Left renal cortex interstitium (tissue), 4 donors: ENCODE results near the gene DQX1. TPM values are rescaled to one million over a fixed set of nuclear protein-coding genes. Genes with fewer than 3 reads are reported as not detected.
A peak's percentile ranks its signal among the peaks of the same experiment; 100 is the strongest.

Source experiments
- DNase-seq, 4 donors: peaks; one replicate each; pipeline ENCODE4 v3.0.0-alpha.2; 2013; ENCODE audit warnings: low read depth in 4 of 4, low spot score in 2 of 4, missing footprints in 1 of 4
- polyA plus RNA-seq, 4 donors: library from polyadenylated mRNA; unstranded; fragments of 120-200 nt; gene quantifications; one replicate each; pipeline ENCODE4 v1.2.1, GENCODE V29; 2013; ENCODE audit not compliant: insufficient read length in 4 of 4

Gene DQX1
- polyA plus RNA-seq, 4 donors = 0.32 to 0.63 (median 0.41) TPM

DNA sequence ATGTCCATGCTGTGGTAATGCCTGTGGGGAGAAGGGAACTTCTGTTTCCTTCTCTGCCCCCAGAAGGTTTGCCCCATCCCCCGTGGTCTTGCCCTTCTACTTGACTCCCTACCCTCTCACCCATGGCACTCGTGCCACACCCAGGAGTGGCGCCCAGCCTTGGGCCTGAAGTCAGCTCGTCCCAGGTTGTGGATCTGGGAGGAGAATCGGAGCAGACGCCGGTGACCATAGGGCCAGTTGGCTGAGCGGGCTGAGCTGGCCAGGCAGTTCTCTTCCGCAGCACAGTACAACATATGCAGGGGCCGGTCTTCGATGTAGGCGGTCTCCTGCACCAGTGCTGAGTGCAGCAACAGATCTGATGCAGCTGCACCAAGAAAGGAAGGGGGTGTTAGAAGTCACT, 8.4 kb upstream of the DQX1 start:
- no peak for DNase-seq

DNA sequence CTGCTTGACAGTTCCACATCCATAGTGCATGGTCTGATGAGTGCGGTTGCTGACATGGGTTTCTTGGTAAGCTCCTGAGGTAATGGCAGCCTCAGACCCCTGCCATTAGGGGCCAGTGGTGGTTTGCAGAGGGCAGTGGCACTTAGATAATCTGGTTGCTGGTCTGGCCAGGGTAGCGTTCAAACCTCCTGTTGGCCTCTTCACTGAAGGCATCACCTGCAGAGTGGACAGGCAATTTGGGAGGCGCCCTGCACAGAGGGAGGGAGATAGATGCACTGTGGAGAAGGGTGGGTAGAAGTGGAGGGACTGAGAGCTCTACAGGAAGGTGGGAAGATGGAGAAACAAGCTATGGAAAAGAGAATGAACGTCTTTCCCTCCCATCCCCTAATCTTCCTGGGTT, 7.4 kb upstream of the DQX1 start:
- no peak for DNase-seq

DNA sequence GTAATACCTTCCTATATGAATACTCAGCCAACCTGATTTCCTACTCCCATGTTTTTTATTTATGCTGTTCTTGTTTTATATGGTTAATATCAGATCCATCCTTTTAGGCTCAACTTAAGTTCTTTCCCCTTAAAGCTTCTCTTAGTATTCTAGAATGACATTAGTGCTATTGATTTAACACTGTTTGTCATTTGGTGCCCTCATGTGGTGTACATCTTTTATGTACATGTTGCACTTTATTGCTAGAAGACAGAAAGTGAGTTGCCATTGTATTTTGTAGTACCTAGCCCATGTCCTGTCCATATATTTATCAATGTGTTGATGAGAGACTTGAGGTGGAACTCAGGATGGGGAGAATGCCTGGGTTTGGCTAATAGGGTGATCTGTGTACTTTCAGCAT, 6.2 kb upstream of the DQX1 start:
- DNase-seq = no peak

DNA sequence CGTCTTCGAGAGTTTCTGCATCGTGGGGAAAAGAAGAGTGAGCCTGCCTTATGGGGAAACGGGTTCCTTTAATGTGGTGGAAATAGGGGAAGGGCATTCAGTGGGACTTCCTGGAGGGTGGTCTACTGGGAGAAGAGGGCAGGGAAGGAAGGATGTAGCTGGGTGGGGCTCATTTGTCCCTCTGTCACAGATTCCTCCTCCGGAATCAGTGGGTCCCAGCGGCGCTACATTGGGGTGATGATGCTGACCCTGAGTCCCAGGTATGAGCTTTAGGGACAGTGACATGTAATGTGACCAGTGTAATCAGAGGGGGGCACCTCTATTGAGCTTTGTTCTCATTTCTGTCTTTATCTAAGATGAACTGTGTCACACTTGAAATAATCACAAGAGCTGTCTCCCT, 5.6 kb upstream of the DQX1 start:
- no peak for DNase-seq

DNA sequence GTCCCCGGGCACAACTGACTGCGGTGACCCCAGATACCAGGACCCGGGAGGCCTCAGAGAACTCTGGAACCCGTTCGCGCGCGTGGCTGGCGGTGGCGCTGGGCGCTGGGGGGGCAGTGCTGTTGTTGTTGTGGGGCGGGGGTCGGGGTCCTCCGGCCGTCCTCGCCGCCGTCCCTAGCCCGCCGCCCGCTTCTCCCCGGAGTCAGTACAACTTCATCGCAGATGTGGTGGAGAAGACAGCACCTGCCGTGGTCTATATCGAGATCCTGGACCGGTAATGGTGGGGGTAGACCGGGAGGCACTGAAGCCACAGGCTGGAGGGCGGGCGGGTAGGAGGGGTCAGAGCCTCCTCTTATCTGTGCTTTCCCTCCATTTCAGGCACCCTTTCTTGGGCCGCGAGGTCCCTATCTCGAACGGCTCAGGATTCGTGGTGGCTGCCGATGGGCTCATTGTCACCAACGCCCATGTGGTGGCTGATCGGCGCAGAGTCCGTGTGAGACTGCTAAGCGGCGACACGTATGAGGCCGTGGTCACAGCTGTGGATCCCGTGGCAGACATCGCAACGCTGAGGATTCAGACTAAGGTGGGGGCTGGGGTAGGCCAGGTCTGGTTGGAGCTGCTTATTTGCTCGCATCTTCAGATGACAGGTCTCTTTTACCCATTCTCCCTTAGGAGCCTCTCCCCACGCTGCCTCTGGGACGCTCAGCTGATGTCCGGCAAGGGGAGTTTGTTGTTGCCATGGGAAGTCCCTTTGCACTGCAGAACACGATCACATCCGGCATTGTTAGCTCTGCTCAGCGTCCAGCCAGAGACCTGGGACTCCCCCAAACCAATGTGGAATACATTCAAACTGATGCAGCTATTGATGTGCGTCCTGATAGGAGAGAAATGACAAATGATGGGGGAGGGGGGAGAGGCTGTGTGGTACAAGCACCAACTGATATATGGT, 4.5 kb upstream of the DQX1 start:
- no peak for DNase-seq

DNA sequence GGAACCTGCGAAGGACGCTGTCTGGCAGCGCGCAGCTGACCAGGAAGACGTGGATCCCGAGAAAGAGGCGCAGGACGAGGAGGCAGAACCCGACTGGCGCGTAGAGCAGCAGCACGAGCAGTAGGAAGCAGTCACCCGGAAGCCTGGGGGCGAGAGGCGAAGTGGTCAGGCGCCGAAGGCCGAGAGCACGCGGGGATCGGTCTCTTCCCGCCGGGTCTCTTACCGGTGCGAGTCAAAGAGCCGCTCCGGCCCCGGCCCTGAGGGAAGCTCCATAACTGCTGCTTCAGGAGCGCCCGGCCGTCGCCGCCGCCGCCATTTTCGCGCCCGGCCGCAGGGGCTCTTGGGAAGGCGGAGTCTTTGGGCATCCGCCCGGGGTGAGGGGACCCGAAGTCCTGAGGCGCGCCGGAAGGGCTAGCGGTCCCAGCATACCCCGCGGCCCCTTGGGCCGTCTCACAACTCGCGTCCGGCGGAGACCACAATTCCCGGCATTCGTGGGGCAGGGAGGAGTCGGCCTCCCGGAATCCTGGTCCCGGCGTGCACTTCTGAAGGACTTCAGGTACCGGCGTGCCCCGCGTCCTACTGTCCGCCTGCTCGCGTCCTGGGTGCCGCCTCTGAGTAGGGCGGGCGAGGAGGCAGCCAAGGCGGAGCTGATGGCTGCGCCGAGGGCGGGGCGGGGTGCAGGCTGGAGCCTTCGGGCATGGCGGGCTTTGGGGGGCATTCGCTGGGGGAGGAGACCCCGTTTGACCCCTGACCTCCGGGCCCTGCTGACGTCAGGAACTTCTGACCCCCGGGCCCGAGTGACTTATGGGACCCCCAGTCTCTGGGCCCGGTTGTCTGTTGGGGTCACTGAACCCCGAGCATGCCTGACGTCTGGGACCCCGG, 3.6 kb upstream of the DQX1 start, which contains the start of the genes AUP1 and HTRA2:
Gene AUP1 (minus strand): TSS at position 350 of the 882 bp plus-strand sequence. CDS start 77 bp downstream, at position 273.
Gene HTRA2 (plus strand): TSS at position 577 of the 882 bp plus-strand sequence. CDS start 74 bp downstream, at position 651.
- peak; percentile 94 to 99 (median 94) for DNase-seq

DNA sequence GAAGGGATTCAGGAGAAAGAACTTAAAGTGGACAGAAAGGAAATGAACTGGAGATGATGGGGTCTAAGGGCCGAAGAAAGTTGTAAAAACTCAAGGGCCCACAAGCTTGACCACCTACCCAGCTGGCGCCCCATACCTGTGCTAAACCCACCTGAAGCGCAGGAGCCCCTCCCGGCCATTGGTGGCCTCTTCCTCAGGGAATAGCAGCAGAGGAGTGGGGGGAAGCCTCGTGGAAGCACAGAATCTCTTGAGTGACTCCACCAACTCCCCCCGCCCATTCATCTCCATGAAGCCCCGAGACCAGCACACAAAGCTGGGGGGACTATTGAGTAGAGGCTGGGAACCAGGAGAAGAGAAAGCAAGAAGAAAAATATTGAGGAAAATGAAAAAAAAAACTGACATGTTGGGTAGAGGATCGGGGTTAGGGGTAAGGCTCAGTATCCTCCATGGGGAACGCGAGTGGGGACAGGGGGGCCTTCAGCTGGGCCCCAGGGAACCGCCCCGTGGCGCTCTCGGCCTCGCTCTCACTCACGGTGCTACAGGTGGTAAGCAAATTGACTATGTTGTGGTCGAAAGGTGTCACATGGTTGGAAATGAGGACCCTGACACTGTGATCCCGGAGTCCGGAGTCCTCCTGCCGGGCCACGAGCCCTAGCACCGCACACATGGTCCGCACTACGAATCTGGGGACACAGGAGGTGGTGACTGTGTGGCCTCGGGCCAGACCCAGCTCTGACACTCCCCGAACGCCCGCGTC, 2.7 kb upstream of the DQX1 start:
- DNase-seq = no peak

DNA sequence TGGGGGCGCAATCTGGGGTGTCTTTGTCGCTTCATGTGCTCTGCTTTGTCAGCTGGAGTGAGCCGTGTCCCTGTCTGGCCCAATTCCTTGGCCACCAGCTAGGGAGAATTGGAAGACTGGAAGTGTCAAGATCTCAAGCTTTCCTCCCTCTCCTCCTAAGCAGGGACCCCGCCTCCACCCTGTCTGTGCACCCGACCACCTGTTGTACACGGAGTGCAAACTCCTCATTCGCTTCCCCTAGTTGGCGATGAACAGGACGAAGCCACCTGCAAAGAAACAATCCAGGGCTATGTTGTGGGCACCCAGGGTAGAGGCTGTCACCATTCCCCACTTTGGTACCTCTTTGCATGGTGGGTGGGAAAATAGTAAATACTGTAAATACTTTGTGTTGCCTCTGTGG, 1.7 kb upstream of the DQX1 start:
- no peak for DNase-seq

DNA sequence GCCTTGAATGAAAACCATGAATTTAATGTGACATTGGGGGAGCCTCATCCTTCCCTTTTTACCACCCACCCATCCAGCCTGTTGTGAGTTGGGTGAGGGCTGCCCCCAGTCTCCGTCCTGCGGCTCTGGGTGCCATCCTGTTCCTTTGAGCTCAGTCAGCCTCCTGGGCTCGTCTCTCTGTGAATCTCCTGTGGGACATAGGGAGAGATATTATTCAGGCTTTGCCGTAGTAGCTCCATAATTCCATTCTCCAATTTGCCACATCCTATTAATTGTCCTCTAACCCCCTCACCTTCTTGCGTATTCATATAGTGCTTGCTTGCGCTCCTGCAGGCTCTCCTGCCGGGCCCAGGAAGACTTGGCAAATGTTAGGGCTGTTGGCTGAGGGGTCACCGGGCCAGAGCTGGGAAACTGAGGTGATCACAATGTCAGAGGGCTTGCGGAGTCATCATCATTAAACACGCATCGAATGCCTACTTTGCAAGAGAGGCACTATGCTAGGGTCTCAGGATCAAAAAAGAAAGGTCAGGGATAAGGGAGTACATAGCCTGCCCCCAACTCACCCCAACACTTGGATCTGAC, 709 bp upstream of the DQX1 start:
- DNase-seq = no peak

DNA sequence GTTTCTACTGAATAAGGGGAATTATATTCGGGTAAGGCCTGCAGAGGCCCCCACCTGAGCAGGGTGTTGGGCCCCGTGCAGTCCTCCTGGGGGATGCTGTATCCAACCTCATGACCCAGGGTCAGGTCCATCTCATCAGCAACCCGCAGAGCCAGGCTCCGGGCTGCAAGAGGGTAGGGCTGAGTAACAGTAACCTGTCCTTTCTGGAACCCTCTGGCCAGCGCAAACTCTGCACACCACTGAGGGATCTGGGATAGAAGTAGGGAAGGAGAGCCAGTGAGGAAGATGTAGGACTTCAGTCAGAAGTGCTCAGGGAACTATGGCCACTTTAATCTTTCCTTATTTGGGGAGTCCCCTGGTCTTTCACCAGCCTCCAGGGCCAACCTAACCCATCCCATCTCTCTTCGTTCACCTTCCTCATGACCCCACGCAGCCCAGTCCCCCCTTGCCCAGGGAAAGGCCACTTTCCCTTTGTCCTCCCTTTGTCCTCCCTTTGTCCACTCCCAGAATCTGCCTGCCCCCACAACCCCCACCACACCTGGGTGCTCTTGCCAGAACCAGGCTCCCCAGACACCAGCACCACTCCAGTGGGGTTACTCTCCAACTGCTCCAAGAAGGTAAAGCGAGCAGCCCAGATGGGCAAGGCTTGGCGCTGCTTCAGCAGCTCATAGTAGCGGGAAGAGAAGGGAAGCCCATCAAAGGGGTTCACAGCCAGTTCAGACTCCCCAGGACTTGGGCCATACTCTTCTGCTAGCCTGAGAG, 895 bp downstream of the DQX1 start:
- DNase-seq = no peak

DNA sequence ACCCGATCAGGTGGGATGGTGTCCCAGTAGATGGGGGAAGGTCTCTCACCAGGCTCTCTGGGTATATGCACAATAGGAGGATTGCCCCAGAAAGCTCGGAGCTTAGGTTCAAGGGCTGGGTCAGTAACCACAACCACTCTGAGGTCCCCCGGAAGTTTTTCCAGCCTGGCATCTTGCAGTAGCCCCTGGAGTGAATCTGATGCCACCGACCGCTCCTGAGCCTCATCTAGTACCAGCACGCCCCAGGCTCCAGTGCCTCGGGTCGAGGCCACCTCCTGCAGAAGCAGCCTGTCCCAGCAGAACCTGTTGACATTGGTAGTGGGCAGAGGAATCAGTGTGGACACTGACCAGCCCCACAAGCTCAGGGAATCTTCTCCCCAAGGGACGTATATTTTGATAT, 2.0 kb downstream of the DQX1 start:
- DNase-seq = no peak

DNA sequence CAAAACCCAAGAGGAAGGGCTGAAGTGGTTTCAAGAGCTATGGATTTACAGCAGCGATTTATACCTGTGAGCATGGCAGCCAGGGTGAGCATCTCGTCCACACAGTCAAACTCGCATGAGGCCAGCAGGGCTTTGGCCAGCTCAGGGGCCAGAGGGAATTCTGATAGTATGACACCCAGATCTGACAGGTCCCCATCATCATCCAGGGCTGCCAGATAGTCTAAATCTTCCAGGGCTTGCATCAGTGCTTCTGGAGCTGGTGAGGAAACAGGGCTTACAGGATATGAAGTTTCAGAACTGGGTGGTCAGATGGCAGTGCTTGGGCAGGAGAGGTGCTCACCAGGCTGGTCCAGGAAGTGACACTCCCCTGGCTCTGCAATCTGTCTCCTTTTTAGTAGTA, 3.5 kb downstream of the DQX1 start:
- no peak for DNase-seq

DNA sequence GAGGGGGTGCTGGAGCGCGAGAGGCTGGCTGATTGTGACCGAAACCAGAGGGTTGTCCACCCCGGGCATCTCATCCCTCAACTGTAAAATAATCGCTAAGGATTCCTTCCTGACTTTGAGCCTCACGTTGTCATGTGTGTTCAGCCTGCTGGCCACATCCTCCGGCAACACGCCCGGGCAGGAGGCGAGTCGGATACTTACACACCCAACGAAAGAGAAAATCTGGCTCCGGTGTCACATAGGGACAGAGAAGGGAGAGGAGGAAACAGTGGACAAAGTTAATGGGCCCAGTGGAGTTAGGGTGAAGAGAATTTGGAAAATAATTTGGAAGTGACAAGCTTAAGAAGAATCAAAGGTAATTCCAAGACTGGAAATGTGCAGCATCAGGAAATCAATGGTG, 9.4 kb downstream of the DQX1 start:
- DNase-seq = no peak

DNA sequence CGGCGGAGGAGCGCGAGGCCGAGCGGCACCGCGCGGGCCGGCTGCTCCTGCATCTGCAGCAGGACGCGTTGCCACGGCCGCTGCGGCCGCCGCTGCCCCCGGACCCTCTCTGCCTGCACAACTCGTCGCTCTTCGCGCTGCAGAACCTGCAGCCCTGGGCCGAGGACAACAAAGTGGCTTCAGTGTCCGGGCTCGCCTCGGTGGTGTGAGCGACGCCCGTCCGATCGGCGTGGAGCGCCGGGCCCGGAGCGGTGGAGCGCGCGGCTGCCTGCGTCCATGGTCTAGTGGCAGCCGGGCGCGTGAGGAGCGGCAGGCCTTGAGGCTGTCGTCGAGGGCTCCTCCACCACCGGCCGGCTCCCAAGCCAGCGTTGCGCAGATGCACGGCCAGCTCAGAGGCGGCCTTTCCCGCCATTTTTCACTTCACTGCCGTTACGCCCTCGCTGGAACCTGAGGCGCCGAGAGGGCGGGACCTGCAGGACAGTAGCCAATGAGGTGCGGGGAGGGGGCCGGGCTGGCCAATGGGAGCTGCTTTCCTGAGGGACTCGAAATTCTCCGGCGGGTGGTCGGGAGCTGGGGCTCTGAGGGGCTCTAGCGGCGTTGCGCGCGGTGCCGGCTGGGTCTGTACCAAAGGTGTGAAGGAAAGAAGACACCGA, 9.9 kb downstream of the DQX1 start:
- DNase-seq = no peak

DNA sequence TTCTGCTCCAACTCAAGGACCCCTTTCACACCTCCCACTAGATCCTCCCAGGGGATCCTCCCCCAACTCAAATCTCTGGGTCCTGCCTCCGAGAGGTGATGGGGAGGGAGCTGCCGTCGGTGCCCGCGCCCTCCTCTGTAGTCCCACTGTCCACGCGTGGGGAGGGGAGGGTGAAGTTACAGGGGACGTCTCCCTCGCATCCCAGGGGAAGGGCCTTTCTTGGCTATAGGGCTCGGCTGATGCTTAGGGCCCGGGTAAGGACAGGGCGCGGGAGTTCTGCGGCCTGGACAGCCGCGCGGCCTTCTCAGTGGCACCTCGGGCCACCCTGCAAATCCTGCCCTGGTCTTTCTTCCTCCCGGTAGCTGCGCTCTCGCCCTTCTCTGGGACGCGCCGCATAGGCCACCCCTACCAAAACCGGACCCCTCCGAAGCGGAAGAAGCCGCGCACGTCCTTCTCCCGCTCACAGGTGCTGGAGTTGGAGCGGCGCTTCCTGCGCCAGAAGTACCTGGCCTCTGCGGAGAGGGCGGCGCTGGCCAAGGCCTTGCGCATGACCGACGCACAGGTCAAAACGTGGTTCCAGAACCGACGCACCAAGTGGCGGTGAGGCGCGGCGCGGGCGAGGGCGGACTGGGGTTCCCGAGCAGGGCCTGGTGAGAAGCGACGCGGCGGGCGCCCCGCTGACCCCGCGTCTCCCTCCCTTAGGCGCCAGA, 10.6 kb downstream of the DQX1 start:
- DNase-seq = no peak

DNA sequence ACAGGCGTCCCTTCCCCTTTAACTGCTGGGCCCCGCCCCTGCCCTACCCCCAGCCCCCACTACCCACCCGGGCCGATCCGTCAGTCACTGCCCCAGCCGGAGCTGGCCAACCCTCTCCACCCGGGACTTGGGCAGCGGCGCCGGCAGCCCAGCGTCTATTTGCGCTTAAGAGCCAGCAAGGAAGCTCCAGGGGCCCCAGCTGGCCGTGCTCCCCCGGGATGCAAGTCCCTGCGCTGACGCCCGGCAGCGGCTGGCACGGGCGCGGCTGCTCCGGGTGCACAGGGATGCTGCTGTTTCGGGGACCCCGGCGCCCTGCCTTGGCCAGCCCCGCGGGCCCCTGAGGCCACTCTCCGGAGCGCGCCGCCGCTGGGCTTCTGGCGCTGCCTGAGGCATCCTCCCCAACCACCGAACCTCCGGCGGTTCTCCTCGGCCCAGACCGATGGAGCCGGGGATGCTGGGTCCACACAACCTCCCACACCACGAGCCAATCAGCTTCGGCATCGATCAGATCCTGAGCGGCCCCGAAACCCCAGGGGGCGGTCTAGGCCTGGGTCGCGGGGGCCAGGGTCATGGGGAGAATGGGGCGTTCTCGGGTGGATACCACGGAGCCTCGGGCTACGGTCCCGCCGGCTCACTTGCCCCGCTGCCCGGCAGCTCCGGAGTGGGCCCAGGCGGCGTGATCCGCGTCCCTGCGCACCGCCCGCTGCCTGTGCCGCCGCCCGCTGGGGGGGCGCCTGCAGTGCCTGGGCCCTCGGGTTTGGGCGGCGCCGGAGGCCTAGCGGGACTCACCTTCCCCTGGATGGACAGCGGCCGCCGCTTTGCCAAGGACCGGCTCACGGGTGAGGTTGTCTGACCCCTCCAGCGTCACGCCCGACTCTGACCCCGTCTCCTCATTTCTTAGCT, 11.4 kb downstream of the DQX1 start, which contains the start of gene TLX2:
Gene TLX2 (plus strand): TSS at position 83 of the 903 bp plus-strand sequence. CDS start 357 bp downstream, at position 440.
- DNase-seq = no peak
